Testis (tissue), 2 donors: ENCODE measurements around the gene DNAJC6.

ENCODE experiments used
- CTCF ChIP-seq, 3 experiments: fragments of 450-650 bp in 2 of 3; fragments of 200-600 bp in 1 of 3; sonication (generic) in 1 of 3; IDR thresholded peaks; one replicate each; pipeline ENCODE4 v1.5.1; 2016 to 2019; ENCODE audit warnings: antibody characterized with exemption in 3 of 3, mild to moderate bottlenecking in 2 of 3, moderate library complexity in 1 of 3
- POLR2A ChIP-seq: fragments of 450-650 bp; IDR thresholded peaks from one replicate; pipeline ENCODE4 v1.6.1; 2017; ENCODE audit warnings: antibody characterized with exemption, mild to moderate bottlenecking, moderate library complexity

GRCh38 chr1:65346190-65346589, 36.8 kb downstream of the DNAJC6 start:
- TF ChIP-seq CTCF (IDR thresholded peaks at IDR 0.05): no peak
- TF ChIP-seq POLR2A: no peak
